Measurements from ENCODE around the gene PI4KA.

DNA sequence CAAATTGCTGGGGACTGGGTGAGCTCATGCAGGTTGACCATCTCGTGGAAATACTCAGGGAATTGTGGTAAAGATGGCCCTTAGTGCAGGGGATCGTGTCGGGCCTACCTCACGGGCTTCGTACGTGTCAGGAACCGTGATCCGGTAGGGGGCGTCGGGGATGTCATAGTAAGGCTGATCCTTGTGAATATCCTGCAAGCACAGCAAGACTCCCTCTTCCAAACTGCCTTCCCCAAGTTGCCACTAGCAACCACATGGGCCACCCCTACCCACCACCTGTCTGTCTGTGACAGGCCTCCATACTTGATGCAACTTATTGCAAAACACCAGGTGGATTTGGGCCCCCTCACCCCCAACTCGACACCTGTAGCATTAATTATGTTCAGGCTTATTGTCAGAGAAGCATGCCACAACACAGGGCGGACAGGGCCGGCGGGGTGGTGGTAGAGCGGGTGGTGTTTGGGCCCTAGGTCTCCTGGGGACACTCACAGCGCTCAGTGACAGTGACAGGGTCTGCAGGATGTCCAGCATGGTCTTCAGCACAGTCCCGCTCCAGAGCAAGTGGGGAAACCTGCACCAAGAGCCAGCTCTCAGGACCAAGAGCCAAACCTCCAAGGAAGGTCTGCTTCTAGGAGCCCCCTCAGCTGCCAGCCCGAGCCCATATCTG lies 107.3 kb downstream of the PI4KA start:
- TF ChIP-seq TOX (CRISPR knock-in tag; IDR thresholded peaks at IDR 0.05; ENCODE audit: borderline replicate concordance) (no peak), OSR1 (CRISPR knock-in tag; IDR thresholded peaks at IDR 0.05) (no peak)

All from SK-N-SH treated with all-trans-retinoic acid at 6 μM for 48 hours (cell line).